GM12892 (cell line): ENCODE measurements around the gene PKD2L1.

Experiments used
- POLR2A ChIP-seq: IDR thresholded peaks from 2 replicates; pipeline ENCODE4 v1.6.1; 2011; ENCODE audit warnings: low read depth, low read length, control low read depth
- POLR2AphosphoS5 ChIP-seq: IDR thresholded peaks from 2 replicates; pipeline ENCODE4 v1.6.1; 2011; ENCODE audit warnings: low read depth, low read length, control low read depth

- TF ChIP-seq POLR2AphosphoS5, result no peak
- no peak for TF ChIP-seq POLR2A
Measured at GRCh38 chr10:100348389-100348927, 18.4 kb upstream of the PKD2L1 start.
